K562 (cell line): ENCODE measurements around the gene PTPN11. TPM values are rescaled to one million over a fixed set of nuclear protein-coding genes. Genes with fewer than 3 reads are reported as not detected.

Experiments
- CBFA2T2 ChIP-seq: fragments of 450-650 bp; conservative IDR thresholded peaks from 2 replicates; pipeline ENCODE4 v1.6.1; 2017; ENCODE audit warnings: mild to moderate bottlenecking
- ILK ChIP-seq: fragments of 450-650 bp; IDR thresholded peaks from 2 replicates; pipeline ENCODE4 v1.6.1; 2016; ENCODE audit warnings: missing genetic modification characterization, low read depth, mild to moderate bottlenecking, missing compliant biosample characterization, moderate library complexity, borderline replicate concordance
- MEIS2 ChIP-seq: fragments of 450-650 bp; IDR thresholded peaks from 2 replicates; pipeline ENCODE4 v1.6.1; 2014; ENCODE audit warnings: mild to moderate bottlenecking; ENCODE audit not compliant: partially characterized antibody
- MTA3 ChIP-seq: fragments of 450-650 bp; formaldehyde crosslinking; IDR thresholded peaks from 2 replicates; pipeline ENCODE4 v1.6.1; 2017; ENCODE audit warnings: mild to moderate bottlenecking, borderline replicate concordance
- MTF1 ChIP-seq: fragments of 250-450 bp; sonication (Bioruptor Pico); IDR thresholded peaks from 2 replicates; pipeline ENCODE4 v1.9.0; 2021; ENCODE audit warnings: moderate library complexity, mild to moderate bottlenecking, inconsistent platforms, borderline replicate concordance
- NEUROD1 ChIP-seq: fragments of 150-350 bp; IDR thresholded peaks from 2 replicates; pipeline ENCODE4 v1.6.1; 2014; ENCODE audit warnings: borderline replicate concordance, low read length, low read depth; ENCODE audit not compliant: partially characterized antibody
- NFATC3 ChIP-seq: fragments of 450-650 bp; IDR thresholded peaks from 2 replicates; pipeline ENCODE4 v1.6.1; 2017; ENCODE audit warnings: mild to moderate bottlenecking
- NFRKB ChIP-seq: fragments of 450-650 bp; IDR thresholded peaks from 2 replicates; pipeline ENCODE4 v1.6.1; 2016; ENCODE audit warnings: low read depth
- NONO ChIP-seq, 2 experiments: fragments of 200-400 bp in 1 of 2; fragments of 450-650 bp in 1 of 2; formaldehyde crosslinking in 1 of 2; IDR thresholded peaks; 2 replicates each; pipeline ENCODE4 v1.6.1; 2017; ENCODE audit warnings: low read depth in 2 of 2, mild to moderate bottlenecking in 2 of 2, moderate library complexity in 2 of 2, low read length in 1 of 2
- PURB ChIP-seq: sonication (generic); formaldehyde crosslinking; IDR thresholded peaks from 2 replicates; pipeline ENCODE4 v1.9.0; 2021; ENCODE audit warnings: low read depth, mild to moderate bottlenecking, missing genetic modification reagents
- RFX5 ChIP-seq: IDR thresholded peaks from 2 replicates; pipeline ENCODE4 v1.6.1; 2011; ENCODE audit warnings: low read depth, mild to moderate bottlenecking, improper control_type of control experiment, low read length
- SNRNP70 ChIP-seq: fragments of 200-400 bp; formaldehyde crosslinking; optimal IDR thresholded peaks from 2 replicates; pipeline ENCODE3; 2017; ENCODE audit warnings: low read depth, low read length
- ZNF79 ChIP-seq: fragments of 250-450 bp; sonication (Bioruptor Pico); IDR thresholded peaks from 2 replicates; pipeline ENCODE4 v1.4.0; 2020; ENCODE audit warnings: low read depth, mild to moderate bottlenecking, moderate library complexity
- polyA plus RNA-seq, 8 experiments: library from polyadenylated mRNA; depleted of rRNA in 4 of 8; stranded (reverse) in 5 of 8; unstranded in 3 of 8; fragments of >200 nt; fragmentation: Nextera tagmentation in 2 of 8; fragmentation: Illumina TruSeq in 1 of 8; extraction: Ambion mirVana in 2 of 8; extraction: Trizol in 1 of 8; gene quantifications; 2 replicates each; pipeline versions ENCODE4 v1.2.1 to v1.2.3, GENCODE V29; 2011 to 2014; ENCODE audit warnings: inconsistent platforms in 1 of 8, missing spikeins in 1 of 8
- total RNA-seq, 7 experiments: library from RNA; depleted of rRNA in 6 of 7; stranded (reverse); fragments of >200 nt in 6 of 7; fragmentation: Illumina TruSeq in 2 of 7; extraction: Trizol in 2 of 7; gene quantifications; 2 replicates each; pipeline versions ENCODE4 v1.2.1 to v1.2.3, GENCODE V29; 2011 to 2021; ENCODE audit warnings: low replicate concordance in 1 of 7
- TF ChIP-seq, protein P1 (sequence below): fragments of 150-350 bp; conservative IDR thresholded peaks from 2 replicates; pipeline ENCODE4 v1.6.1; 2014; ENCODE audit warnings: low read length
- TF ChIP-seq, protein P2 (sequence below): fragments of 450-650 bp; formaldehyde crosslinking; IDR thresholded peaks from 2 replicates; pipeline ENCODE4 v1.4.0; 2022; ENCODE audit warnings: missing genetic modification characterization
- TF ChIP-seq, protein P3 (sequence below): fragments of 450-650 bp; formaldehyde crosslinking; IDR thresholded peaks from 2 replicates; pipeline ENCODE4 v1.4.0; 2022; ENCODE audit warnings: mild to moderate bottlenecking, moderate library complexity

PTPN11 gene
- total and polyA plus RNA-seq, 9 of the 15 experiments (the other 6 are each of a cell fraction or from before 2014, with no cell fraction given) = 22.5 to 126 (median 79.7) TPM

DNA sequence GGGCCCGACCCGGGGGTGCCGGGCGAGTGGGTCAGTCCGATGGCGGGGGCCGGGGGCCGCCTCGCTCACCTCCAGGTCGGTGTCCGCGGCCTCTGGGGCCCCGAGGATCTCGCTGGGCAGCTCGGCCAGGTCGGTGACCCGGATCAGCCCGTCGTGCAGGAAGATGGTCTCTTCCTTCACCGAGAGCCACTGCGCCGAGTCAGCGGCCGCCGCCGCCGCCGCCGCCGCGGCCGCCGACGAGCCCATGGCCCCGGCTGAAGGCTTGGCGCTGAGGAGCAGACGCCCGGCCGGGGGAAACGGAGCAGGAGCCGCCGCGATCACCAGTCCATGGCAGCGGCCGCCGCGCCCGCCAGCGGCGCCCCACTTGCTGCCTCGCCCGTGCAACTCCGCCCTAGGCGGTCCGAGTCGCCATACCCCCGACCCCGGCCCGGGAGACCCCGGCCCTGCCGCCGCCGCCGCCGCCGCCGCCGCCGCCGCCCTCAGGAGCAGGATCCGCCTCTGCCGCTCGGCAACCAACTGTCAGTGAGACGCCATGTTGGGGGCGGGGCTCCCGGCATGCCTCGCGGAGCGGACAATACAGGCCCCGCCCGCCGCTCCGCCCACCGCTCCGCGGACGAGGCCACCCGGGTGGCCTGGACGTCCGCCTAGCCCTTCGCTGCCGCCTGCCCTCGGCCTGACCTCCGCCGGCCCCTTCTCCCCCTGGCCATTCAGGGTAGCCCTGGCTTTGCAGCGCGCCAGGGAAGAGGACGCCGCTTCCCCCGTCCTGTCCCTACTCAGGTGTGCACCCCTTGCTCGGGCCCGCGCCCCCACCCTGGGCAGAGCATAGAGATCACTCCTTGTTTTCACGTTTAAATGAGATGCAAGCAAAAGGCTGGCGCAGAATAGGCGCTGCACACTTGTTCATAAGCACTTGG lies 36.6 kb upstream of the PTPN11 start, which contains the start of gene HECTD4 (continued):
- TF ChIP-seq MTF1 = no peak
- no peak for TF ChIP-seq ILK
- no peak for TF ChIP-seq MEIS2
- TF ChIP-seq SNRNP70 = no peak
- TF ChIP-seq, protein P1, sequence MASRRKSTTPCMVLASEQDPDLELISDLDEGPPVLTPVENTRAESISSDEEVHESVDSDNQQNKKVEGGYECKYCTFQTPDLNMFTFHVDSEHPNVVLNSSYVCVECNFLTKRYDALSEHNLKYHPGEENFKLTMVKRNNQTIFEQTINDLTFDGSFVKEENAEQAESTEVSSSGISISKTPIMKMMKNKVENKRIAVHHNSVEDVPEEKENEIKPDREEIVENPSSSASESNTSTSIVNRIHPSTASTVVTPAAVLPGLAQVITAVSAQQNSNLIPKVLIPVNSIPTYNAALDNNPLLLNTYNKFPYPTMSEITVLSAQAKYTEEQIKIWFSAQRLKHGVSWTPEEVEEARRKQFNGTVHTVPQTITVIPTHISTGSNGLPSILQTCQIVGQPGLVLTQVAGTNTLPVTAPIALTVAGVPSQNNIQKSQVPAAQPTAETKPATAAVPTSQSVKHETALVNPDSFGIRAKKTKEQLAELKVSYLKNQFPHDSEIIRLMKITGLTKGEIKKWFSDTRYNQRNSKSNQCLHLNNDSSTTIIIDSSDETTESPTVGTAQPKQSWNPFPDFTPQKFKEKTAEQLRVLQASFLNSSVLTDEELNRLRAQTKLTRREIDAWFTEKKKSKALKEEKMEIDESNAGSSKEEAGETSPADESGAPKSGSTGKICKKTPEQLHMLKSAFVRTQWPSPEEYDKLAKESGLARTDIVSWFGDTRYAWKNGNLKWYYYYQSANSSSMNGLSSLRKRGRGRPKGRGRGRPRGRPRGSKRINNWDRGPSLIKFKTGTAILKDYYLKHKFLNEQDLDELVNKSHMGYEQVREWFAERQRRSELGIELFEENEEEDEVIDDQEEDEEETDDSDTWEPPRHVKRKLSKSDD = no peak
- TF ChIP-seq PURB (CRISPR knock-in tag) = no peak
- TF ChIP-seq MTA3 = peak; percentile 84; the same call in 1 of the 2 replicates
- TF ChIP-seq, protein P2, sequence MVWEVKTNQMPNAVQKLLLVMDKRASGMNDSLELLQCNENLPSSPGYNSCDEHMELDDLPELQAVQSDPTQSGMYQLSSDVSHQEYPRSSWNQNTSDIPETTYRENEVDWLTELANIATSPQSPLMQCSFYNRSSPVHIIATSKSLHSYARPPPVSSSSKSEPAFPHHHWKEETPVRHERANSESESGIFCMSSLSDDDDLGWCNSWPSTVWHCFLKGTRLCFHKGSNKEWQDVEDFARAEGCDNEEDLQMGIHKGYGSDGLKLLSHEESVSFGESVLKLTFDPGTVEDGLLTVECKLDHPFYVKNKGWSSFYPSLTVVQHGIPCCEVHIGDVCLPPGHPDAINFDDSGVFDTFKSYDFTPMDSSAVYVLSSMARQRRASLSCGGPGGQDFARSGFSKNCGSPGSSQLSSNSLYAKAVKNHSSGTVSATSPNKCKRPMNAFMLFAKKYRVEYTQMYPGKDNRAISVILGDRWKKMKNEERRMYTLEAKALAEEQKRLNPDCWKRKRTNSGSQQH (CRISPR knock-in tag) = no peak
- peak; percentile 30 to 66; a peak in 3 of 4 replicates for TF ChIP-seq NONO (IDR thresholded peaks at IDR 0.05; ENCODE audit: low read depth in 2 of 2, low read length in 1 of 2)
- no peak for TF ChIP-seq CBFA2T2
- no peak for TF ChIP-seq ZNF79 (CRISPR knock-in tag)
- TF ChIP-seq NFRKB = 0 out of 2 replicates have a peak, but pooled peaks have one; percentile 56
- TF ChIP-seq NFATC3 = no peak
- TF ChIP-seq RFX5 = no peak
- TF ChIP-seq, protein P3, sequence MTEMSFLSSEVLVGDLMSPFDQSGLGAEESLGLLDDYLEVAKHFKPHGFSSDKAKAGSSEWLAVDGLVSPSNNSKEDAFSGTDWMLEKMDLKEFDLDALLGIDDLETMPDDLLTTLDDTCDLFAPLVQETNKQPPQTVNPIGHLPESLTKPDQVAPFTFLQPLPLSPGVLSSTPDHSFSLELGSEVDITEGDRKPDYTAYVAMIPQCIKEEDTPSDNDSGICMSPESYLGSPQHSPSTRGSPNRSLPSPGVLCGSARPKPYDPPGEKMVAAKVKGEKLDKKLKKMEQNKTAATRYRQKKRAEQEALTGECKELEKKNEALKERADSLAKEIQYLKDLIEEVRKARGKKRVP = no peak
- no peak for TF ChIP-seq NEUROD1
